Measurements from ENCODE around the gene ERG28. TPM values are rescaled to one million over a fixed set of nuclear protein-coding genes. Genes with fewer than 3 reads are reported as not detected.
A peak's percentile ranks its signal among the peaks of the same experiment; 100 is the strongest.

ERG28 gene
- total RNA-seq, 1 experiment from 2014 or later: 29.1 TPM

- no peak for DNase-seq
- Histone ChIP-seq H3K14ac (ENCODE audit: insufficient read depth, low read length) (no peak overlapping the region), H3K9ac (ENCODE audit: extremely low read depth, insufficient read length, low read length) (no peak overlapping the region), H3K4me2 (ENCODE audit: insufficient read depth, insufficient read length, low read length) (no peak overlapping the region), H4K20me1 (ENCODE audit: control insufficient read depth, insufficient read depth, insufficient read length) (no peaks in the 10 kb centered on the region), H3K23ac (ENCODE audit: insufficient read length, low read depth, low read length) (no peak overlapping the region), H3K56ac (ENCODE audit: insufficient read length, low read depth, low read length) (no peak overlapping the region), H3K4me1 (ENCODE audit: insufficient read depth, low read length) (no peaks in the 10 kb centered on the region), H3K23me2 (ENCODE audit: insufficient read length, low read depth, low read length, poor library complexity, severe bottlenecking) (no peaks in the 10 kb centered on the region), H3K27ac (ENCODE audit: insufficient read length, low read depth, low read length) (no peak overlapping the region), H3K79me1 (ENCODE audit: insufficient read depth, low read depth, low read length, poor library complexity, severe bottlenecking) (no peaks in the 10 kb centered on the region), H3K27me3 (ENCODE audit: insufficient read depth, low read length) (no peaks in the 10 kb centered on the region), H4K5ac (ENCODE audit: insufficient read length, low read depth, low read length) (no peak overlapping the region), H3K4ac (ENCODE audit: low read depth, low read length) (no peak overlapping the region), H4K91ac (ENCODE audit: insufficient read length, low read depth, low read length) (no peak overlapping the region), H3K9me3 (ENCODE audit: control insufficient read depth, low read depth, low read length) (no peaks in the 10 kb centered on the region), H2AK5ac (ENCODE audit: insufficient read length, low read length) (no peak overlapping the region), H2BK12ac (ENCODE audit: insufficient read length, low read depth, low read length) (no peak overlapping the region), H3K79me2 (ENCODE audit: insufficient read depth, low read length) (no peaks in the 10 kb centered on the region), H2AFZ (ENCODE audit: low read length) (no peak overlapping the region), H2BK120ac (ENCODE audit: low read depth, low read length, poor library complexity, severe bottlenecking) (no peak overlapping the region), H3T11ph (ENCODE audit: low read length) (no peak overlapping the region), H2BK15ac (ENCODE audit: low read depth, low read length) (no peak overlapping the region), H3K18ac (ENCODE audit: insufficient read length, low read depth, low read length) (no peak overlapping the region), H4K8ac (replicated peaks; ENCODE audit: insufficient read length, low read depth, low read length) (no peak overlapping the region), H2BK20ac (ENCODE audit: low read depth, low read length, poor library complexity, severe bottlenecking) (no peak overlapping the region), H2BK5ac (ENCODE audit: insufficient read length, low read length) (no peak overlapping the region)
- TF ChIP-seq CTCF (conservative IDR thresholded peaks at IDR 0.05): no peak
- WGBS (ENCODE audit: extremely low coverage, insufficient read length, low lambda C conversion rate): no CpG with 5 or more reads among the region's 4 CpGs
- peak overlapping the region in 1 of 3 experiments; percentile 63; a peak in 2 of 7 replicates for H3K27ac Mint-ChIP-seq
- H3K9me3 Mint-ChIP-seq: no peaks in the 10 kb centered on the region
- peaks cover 8 to 35% (median 32%) of the 10 kb centered on the region in 3 experiments; a peak in 6 of 7 replicates for H3K36me3 Mint-ChIP-seq (ENCODE audit: insufficient read depth in 1 of 3, low read depth in 3 of 3)
- H3K4me3 Mint-ChIP-seq: no peak overlapping the region
- no peaks in the 10 kb centered on the region for H3K4me1 Mint-ChIP-seq
- no peaks in the 10 kb centered on the region for H3K27me3 Mint-ChIP-seq (ENCODE audit: low read depth)
Measured at GRCh38 chr14:75673345-75674035, 12.8 kb upstream of the ERG28 start.
